Measurements from ENCODE around the gene SLC6A12.

SLC6A12 gene

DNA sequence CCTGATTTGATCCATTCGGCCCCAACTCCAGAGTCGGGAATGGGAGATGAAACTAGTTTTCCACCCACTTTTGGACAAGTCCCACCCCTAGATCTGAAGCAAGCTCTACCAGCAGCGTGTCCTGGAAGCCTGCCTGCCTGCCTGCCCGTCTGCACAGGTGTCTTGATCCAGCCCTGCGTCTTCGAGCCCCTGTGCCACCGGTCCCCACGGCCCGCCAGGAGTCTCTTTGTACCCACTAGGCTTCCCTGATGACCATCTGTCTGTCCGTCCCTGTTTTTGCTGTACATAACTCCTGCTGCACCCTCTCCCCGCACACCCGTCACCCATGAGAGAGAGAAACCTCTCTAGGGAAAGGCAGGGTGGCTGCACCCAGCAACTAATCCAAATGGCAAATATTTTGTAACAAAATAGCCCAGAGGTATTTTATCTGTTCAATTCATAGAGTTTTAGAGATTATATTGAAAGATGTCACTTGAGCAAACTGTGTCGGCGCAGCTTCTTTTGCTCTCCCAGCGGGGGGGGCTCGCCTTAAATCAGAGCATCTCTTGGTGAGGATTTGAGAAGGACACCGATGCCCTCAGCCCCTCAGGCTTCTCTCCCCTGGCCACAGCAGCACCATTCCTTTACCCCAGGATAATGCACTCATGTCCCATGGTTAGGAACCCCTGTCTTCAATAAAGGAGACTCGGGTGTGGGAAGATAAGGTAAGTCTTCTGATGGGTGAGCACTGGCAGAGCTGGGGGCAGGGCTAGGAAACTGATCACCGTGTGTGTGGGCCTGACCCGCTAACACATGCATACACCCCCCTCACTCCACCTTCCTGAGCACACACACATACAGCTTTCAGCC, 35.8 kb downstream of the SLC6A12 start:
- DNase-seq (ENCODE audit: low spot score), result no peak

DNA sequence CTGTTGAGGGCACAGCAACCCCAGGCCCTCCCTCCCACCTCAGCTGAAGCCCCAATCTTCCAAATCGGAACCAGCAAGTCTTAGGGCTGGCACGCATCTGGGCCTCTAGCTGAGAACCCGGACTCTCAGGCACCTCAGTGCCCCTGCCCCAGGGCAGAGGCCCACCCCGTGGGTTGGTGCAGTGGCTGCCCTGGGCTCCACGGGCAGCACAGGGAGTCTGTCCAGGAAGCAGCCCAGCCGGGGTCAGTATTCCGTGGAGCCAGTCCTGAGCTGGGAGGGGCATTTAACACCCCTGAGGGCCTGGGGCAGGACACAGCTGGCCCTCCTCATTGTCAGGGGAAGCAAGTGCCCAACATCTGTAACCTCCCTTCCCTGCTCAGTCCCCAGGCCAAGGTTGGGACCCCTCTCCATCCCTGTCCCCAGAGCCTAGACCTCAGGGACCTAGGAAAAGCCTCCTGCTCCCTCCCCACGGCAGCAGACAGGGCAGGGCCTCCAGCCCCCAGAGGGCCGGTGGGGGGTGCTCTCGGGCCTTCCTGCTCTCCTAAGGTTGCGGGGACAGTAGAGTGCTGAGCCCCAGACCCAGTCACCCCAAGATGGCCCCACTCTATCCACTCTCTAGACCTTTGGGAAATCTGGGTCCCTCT, 36.5 kb downstream of the SLC6A12 start:
- DNase-seq (ENCODE audit: low spot score), result no peak

DNA sequence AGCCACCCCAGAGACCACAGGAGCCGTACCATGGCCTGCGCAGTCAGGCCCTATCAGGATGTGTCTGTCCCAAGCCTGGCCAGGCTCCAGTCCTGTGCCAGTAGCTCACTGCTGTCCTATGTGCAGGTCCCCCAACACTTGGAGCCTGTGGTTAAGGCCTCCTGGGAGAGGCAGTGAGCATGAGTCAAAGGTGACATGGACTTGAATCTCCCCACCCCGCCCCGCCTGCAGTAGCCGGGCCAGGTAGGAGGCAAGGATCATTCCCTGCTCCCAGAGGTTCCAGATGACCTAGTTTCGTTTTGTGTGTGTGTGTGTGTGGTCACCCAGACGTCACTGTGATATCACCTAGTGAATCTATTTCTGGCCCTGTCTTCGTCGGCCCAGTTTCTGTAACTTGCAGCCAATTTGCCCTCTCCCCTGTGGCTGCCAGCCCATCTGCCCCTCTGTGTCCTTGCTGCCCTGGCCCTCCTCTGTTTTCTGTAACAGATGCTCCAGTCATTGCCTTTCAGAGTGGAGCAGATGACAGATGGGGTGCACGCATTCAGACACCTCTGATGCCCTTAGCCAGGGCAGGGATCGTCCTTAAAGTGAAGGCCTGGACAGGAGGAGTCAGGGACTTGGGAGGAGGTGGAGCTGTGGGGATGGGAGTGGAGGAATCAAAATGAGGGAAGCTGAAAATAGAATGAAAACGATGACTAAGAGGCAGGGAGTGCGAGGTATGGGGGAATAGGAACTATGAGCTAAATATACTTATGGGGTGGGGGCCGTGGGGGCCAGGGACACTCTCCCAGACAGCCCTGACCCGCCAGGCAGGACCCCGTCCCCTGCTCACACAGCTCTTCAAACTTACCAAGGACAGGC, 37.4 kb downstream of the SLC6A12 start:
- no peak for DNase-seq (ENCODE audit: low spot score)

- no peak for DNase-seq (ENCODE audit: low spot score)
These were observed 38.2 kb downstream of the SLC6A12 start for GRCh38 chr12:175759-176158.

- no peak for DNase-seq (ENCODE audit: low spot score)
These were observed 38.7 kb downstream of the SLC6A12 start for GRCh38 chr12:175250-175649.

- no peak for DNase-seq (ENCODE audit: low spot score)
These were observed 39.4 kb downstream of the SLC6A12 start for GRCh38 chr12:174596-174995.

GRCh38 chr12:174124-174523, 39.8 kb downstream of the SLC6A12 start:
- no peak for DNase-seq (ENCODE audit: low spot score)

GRCh38 chr12:172732-173161, 41.2 kb downstream of the SLC6A12 start:
- DNase-seq (ENCODE audit: low spot score), result no peak

DNA sequence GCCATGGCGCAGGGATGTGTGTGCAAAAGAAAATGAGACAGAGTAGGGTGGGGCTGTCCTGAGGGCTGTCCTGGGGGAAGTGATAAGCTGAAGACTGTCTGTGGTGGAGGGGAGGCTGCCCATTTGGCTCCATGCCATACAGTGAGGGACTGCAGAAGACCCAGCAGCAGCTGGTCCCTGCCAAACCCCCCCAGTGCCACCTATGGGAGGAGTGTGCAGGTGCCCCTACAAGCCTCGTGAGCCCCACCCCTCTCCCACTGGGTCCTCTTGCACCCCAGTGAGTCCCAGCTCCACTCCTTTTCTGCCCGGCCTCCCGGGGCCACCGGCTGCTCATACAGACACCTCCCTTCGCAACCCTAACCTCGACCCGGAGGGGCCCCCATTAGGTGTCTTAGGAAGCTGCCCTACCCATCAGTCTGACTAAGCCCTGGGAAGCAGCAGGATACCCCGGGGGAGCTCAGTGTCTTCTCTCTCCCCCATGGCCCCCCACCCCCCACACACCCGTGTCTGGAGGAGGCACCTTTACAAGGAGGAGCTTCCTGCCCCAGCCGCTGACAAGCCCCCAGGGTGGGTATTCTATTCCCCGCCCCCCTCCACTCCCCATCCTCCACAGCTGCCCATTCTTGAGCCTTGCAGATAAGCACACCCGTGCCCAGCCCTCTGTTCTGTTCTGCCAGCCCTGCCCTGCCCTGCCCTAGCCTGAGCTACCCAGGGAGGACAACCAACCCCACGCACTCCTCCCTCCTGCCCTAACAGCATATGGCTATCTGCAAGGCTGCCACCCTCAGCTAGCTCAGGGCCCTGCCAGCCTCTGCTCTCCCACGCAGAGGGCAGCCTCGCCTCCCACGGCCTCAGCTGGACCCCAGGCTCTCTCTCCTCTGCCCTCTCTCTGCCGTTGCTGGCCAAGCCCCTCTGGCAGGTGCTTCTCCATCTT, 41.9 kb downstream of the SLC6A12 start:
- DNase-seq (ENCODE audit: low spot score), result no peak

DNA sequence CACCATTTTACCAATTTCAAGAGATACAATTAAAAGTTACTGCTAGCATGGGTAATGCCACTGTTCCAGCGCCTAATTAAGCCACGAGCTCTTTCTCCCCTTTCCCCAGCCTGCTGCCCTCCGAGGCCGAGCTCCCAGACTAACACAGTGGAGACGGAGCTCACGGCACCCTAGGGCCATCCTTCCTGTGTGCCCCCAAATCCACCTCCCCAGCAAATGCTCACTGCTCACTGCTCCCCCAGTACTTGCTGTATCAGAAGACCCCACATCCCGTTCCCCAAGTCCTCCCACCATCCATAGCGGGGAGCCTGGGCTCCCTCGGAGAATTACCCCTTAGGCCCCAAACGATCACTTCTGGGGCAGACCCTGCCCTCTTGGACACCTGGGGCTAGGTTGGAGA, 42.7 kb downstream of the SLC6A12 start:
- DNase-seq (ENCODE audit: low spot score), result no peak

DNA sequence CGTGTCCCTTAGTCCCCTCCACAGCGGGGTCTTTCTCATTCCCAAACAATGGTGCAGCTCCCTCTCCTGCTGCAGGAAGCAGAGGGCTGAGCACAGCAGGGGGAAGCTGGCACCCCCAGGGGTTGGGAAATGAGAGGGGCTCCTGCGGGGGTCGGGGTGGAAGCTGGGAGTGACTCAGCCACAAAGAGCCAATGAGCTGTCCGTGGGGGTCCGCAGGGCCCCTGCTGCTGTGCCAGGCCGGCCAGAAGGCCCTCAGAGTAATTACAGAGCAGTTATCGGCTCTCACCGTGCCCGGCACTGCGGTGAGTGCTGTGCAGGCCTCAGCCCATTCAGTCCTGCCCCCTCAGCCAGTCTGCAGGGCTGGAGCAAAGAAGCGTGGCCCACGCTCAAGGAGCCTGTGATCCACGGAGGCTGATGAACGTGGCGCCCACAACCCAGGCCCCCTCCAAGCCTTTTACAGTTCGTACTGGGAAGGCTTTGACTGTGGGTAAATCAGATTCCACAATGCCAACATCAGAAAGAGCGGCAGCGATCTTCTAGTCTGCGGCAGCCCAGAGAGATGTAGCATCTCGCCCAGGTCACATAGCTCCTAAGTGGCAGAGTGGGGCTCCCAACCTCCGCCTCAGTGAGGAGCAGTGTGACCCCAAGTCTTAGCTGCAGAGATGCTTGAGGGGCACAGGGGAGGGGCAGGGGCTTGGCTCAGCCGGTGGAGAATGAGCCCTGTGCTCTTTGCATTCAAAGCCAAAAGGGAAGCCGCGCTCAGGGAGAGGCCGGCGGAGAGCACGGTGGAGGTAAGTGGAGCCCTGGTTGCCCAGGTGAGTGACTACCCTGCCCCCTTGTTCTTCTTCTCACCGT, 43.4 kb downstream of the SLC6A12 start:
- DNase-seq (ENCODE audit: low spot score), result no peak

DNA sequence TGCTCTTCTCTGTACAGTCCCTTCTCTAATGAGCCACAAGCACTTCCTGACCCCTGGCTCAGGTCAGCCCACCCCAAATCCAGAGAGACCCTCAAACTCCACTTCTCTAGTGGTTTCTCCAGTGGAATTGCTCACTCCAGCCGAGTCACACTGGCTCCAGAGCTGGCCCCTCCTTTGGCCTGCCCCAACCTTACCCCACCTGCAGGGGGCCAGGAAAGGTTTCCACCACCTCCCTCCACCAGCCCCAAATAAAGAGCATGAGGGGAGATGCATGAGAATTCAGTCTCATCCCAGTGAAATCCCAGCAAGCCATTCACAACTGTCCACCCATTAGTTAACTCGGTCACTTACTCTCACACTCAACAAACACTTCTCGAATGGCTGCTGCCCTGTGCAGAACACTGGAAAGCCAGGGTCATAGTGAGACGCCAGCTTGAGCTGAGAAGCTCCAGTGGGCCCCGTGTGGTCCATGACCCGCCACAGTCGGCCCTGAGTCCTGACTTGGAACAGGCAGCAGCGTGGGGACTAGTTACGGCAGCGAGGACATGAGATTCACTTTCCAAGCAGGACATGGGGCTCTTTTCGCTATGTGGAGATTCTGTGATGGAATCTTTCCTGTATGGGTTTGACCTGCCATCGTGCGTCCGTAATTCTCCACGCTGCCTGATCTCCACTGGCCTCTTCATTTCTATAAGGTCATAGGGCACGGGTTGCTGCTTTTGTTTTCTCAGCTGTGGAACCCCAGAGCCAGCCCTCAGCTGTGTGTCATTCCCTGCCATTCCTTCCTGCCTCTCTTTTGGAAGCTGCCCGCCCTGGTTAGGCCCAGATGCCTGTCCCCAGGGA, 44.2 kb downstream of the SLC6A12 start:
- DNase-seq (ENCODE audit: low spot score), result peak; percentile 26

DNA sequence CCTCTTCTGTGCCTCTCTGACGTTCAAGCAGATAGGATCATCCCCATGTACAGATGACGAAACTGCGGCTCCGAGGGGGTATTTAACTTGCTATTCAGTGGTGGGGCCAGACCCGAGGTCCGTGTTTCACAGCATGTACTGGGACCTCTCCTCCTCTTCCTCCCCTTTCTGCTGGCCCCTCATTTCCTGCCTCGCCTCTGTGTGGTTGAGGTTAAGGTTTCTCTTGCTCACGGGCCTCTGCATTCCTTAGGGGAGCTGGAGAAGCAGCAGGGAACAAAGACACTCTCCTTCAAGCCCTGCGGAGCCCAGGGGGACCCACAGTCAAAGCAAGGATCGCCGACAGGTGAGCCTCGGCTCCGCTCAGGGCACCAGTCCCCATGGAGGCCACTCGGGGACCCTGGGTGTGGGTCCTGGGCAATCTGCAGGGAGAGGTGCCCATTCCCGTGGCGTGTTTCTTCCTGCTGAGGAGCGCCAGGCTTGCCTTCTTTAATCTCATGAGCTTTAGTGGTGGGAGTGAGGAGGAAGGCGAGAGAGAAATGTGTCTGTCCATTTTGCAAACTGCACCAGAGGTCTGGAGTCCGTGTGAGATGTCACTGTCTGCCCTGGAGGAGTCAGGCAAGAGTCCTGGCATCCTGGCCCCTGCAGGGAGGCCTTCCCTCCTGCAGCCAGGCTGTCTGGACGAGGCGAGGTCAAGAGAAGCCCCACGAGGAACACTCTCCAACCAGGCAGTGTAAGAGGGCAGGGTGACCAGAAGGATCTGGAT, 45.0 kb downstream of the SLC6A12 start:
- DNase-seq (ENCODE audit: low spot score), result no peak

- no peak for DNase-seq (ENCODE audit: low spot score)
These were observed 45.9 kb downstream of the SLC6A12 start for GRCh38 chr12:167959-168600.

DNA sequence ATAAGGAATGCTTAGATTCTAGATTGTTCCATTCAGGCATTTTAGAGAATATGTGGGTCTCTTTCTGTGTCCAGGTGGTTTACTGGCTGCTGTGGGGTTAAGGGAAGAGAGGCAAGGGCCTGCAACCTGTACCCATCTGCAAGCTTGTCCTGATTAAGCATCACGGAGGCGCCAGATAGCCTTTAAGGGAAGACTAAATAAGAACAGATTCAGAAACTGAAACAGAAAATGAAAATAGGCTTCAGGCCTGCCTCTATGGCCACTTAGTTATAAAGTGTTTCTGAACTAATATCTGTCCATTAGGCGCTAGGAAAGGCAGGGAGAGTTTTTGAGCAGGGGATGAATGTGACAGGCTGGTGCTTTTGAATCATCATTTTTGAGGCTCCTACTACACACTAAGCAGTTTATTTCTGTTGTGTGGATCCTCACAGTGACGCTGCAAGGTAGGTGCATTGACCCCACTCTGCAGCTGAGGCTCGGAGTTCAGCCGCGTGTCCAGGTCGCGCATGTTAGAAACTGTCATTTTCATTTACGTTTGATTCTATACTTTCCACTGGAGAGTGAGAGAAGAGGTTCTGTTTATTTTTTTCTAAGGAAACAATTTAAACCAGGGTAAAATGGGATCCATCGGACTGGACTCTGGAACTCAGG, 47.4 kb downstream of the SLC6A12 start:
- DNase-seq (ENCODE audit: low spot score), result peak; percentile 23

GRCh38 chr12:165862-166368, 48.0 kb downstream of the SLC6A12 start:
- no peak for DNase-seq (ENCODE audit: low spot score)

DNA sequence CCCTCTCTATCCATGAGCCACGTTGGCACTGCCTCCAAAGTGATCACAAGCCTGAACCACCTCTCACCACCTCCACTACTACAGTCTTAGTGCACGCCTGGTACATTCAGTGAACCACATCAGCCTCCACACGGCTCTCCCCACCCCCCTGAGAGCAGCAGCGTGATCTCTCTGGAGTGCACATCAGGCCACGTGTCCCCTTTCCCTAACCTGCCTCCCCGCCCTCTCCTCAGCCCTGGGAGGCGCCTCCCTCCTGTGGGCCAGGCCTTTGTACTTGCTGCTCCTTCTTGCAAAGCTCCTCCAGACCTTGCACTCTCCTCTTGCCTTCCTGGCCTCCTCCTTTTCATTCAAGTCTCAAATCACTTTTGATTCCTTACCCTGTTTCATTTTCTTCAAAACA, 49.8 kb downstream of the SLC6A12 start:
- DNase-seq (ENCODE audit: low spot score), result no peak

Measured in NAMALWA (cell line).